ENCODE measurements around the gene FPR3. TPM values are rescaled to one million over a fixed set of nuclear protein-coding genes. Genes with fewer than 3 reads are reported as not detected.

The FPR3 gene
- total and polyA plus RNA-seq, 2 experiments from 2014 or later: not detected

DNA sequence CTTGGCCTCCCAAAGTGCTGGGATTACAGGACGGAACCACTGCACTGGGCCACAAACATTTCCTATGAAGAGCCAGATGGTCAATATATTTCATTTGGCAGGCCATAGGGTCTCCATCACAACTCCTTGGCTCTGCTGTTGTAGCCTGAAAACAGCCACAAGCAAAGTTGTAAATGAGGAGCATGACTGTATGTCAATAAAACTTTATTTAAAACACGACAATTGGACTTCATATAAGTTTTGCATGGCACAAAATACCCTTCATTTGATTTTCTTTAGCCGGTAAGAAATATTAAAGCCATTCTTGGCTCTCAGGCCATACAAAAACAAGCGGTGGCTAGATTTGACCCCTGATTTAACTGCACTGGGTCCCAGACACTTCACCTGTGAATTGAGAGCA is 40.2 kb upstream of the FPR3 start (continued):
- no peak for TF ChIP-seq ZNF462 (CRISPR knock-in tag; IDR thresholded peaks at IDR 0.05)
- TF ChIP-seq STAT1 (IDR thresholded peaks at IDR 0.05; ENCODE audit: unreplicated experiment): no peak
- no peak for TF ChIP-seq POLR2AphosphoS5 (IDR thresholded peaks at IDR 0.05; ENCODE audit: low read depth)
- TF ChIP-seq, protein P1, sequence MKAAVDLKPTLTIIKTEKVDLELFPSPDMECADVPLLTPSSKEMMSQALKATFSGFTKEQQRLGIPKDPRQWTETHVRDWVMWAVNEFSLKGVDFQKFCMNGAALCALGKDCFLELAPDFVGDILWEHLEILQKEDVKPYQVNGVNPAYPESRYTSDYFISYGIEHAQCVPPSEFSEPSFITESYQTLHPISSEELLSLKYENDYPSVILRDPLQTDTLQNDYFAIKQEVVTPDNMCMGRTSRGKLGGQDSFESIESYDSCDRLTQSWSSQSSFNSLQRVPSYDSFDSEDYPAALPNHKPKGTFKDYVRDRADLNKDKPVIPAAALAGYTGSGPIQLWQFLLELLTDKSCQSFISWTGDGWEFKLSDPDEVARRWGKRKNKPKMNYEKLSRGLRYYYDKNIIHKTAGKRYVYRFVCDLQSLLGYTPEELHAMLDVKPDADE (IDR thresholded peaks at IDR 0.05): no peak
- TF ChIP-seq NANOG (IDR thresholded peaks at IDR 0.05; ENCODE audit: borderline replicate concordance): no peak
- TF ChIP-seq EZH2 (IDR thresholded peaks at IDR 0.05; ENCODE audit: low read depth, unreplicated experiment): no peak
- TF ChIP-seq CREB1 (CRISPR knock-in tag; IDR thresholded peaks at IDR 0.05; ENCODE audit: low read depth): no peak
- no peak for TF ChIP-seq ZNF114 (CRISPR knock-in tag; IDR thresholded peaks at IDR 0.05)
- no peak for TF ChIP-seq ZNF331 (CRISPR knock-in tag; IDR thresholded peaks at IDR 0.05; ENCODE audit: low read depth)

- H3K4me3 Mint-ChIP-seq: no peak overlapping the region
- Histone ChIP-seq H3K9me2 (ENCODE audit: insufficient read depth) (no peaks in the 10 kb centered on the region), H3K4me1 (ENCODE audit: insufficient read depth) (no peaks in the 10 kb centered on the region; the same call in 1 of the 2 replicates), H2AFZ (no peak overlapping the region), H3F3A (replicated peaks; ENCODE audit: low read depth) (no peaks in the 10 kb centered on the region), H3K36me3 (ENCODE audit: insufficient read depth) (no peaks in the 10 kb centered on the region), H3K79me2 (replicated peaks; ENCODE audit: insufficient read depth) (no peaks in the 10 kb centered on the region), H4K20me1 (replicated peaks; ENCODE audit: insufficient read depth) (no peaks in the 10 kb centered on the region), H3K27me3 (ENCODE audit: insufficient read depth) (no peaks in the 10 kb centered on the region), H3K27ac (ENCODE audit: low read depth) (no peak overlapping the region), H3K4me3 (no peak overlapping the region), H3K4me2 (no peak overlapping the region)
- ATAC-seq: no peak
- no peak for DNase-seq (ENCODE audit: low spot score)
- no peak overlapping the region for H3K27ac Mint-ChIP-seq
- no peaks in the 10 kb centered on the region; the same call in 1 of the 3 replicates for H3K36me3 Mint-ChIP-seq (ENCODE audit: low read depth)
- no peaks in the 10 kb centered on the region; the same call in 2 of the 3 replicates for H3K4me1 Mint-ChIP-seq
- H3K9me3 Mint-ChIP-seq: peaks cover 55% of the 10 kb centered on the region
- peaks cover 7% of the 10 kb centered on the region for H3K27me3 Mint-ChIP-seq (ENCODE audit: insufficient read depth, low read depth, poor library complexity)
- TF ChIP-seq POLR2AphosphoS5 (IDR thresholded peaks at IDR 0.05; ENCODE audit: low read depth): no peak
- no peak for TF ChIP-seq EZH2 (IDR thresholded peaks at IDR 0.05; ENCODE audit: low read depth, unreplicated experiment)
- no peak for TF ChIP-seq ZNF462 (CRISPR knock-in tag; IDR thresholded peaks at IDR 0.05)
Observed at GRCh38 chr19:51755571-51755970, 39.4 kb upstream of the FPR3 start.

All from GM23338 (cell line).